Measurements from ENCODE around the gene RET.
A peak's percentile ranks its signal among the peaks of the same experiment; 100 is the strongest.

RET gene

GRCh38 chr10:43123361-43124093 is 46.7 kb downstream of the RET start:
- DNase-seq: no peak

GRCh38 chr10:43124094-43124521 is 47.2 kb downstream of the RET start:
- no peak for DNase-seq

- DNase-seq: no peak
Measured at GRCh38 chr10:43124574-43125273, 47.9 kb downstream of the RET start.

- no peak for DNase-seq
Measured at GRCh38 chr10:43125274-43125845, 48.5 kb downstream of the RET start.

- no peak for DNase-seq
Measured at GRCh38 chr10:43125881-43126731, 49.2 kb downstream of the RET start.

GRCh38 chr10:43126759-43127424 is 50.0 kb downstream of the RET start:
- DNase-seq: no peak

GRCh38 chr10:43127442-43127841 is 50.6 kb downstream of the RET start:
- no peak for DNase-seq

GRCh38 chr10:43128331-43128730 is 51.5 kb downstream of the RET start:
- DNase-seq: no peak

GRCh38 chr10:43128958-43129706 is 52.3 kb downstream of the RET start:
- DNase-seq: peak; percentile 73

GRCh38 chr10:43130770-43131171 is 53.9 kb downstream of the RET start:
- DNase-seq: no peak

GRCh38 chr10:43131256-43131655 is 54.4 kb downstream of the RET start:
- no peak for DNase-seq

- no peak for DNase-seq
Measured at GRCh38 chr10:43131906-43132305, 55.0 kb downstream of the RET start.

GRCh38 chr10:43132867-43133787 is 56.3 kb downstream of the RET start:
- DNase-seq: no peak

GRCh38 chr10:43134126-43134905 is 57.4 kb downstream of the RET start:
- DNase-seq: no peak

- DNase-seq: no peak
Measured at GRCh38 chr10:43135064-43135463, 58.2 kb downstream of the RET start.

GRCh38 chr10:43135656-43136055 is 58.8 kb downstream of the RET start:
- no peak for DNase-seq

- no peak for DNase-seq
Measured at GRCh38 chr10:43136432-43136831, 59.6 kb downstream of the RET start.

GRCh38 chr10:43136995-43137716 is 60.3 kb downstream of the RET start:
- no peak for DNase-seq

- DNase-seq: no peak
Measured at GRCh38 chr10:43137717-43138020, 60.8 kb downstream of the RET start.
